IMR-90 (cell line): ENCODE measurements around the gene BANP. TPM values are rescaled to one million over a fixed set of nuclear protein-coding genes. Genes with fewer than 3 reads are reported as not detected.

Experiments used
- BHLHE40 ChIP-seq: fragments of 150-350 bp; IDR thresholded peaks from 2 replicates; pipeline ENCODE4 v1.6.1; 2016; ENCODE audit warnings: mild to moderate bottlenecking, low read depth, low read length
- CEBPB ChIP-seq: IDR thresholded peaks from 2 replicates; pipeline ENCODE4 v1.6.1; 2012; ENCODE audit warnings: low read depth, low read length, improper control_type of control experiment
- FOS ChIP-seq: fragments of 150-350 bp; IDR thresholded peaks from 2 replicates; pipeline ENCODE4 v1.6.1; 2016; ENCODE audit warnings: low read depth, low read length
- MXI1 ChIP-seq: IDR thresholded peaks from 2 replicates; pipeline ENCODE4 v1.6.1; 2012; ENCODE audit warnings: low read depth, mild to moderate bottlenecking, low read length, moderate library complexity, borderline replicate concordance
- RFX5 ChIP-seq: IDR thresholded peaks from 2 replicates; pipeline ENCODE4 v1.8.0; 2012; ENCODE audit warnings: low read depth, mild to moderate bottlenecking, low read length, moderate library complexity
- polyA plus RNA-seq, 3 experiments: library from polyadenylated mRNA; depleted of rRNA; stranded (reverse); fragments of >200 nt; gene quantifications; 2 replicates each; pipeline ENCODE4 v1.2.3, GENCODE V29; 2012; ENCODE audit warnings: low replicate concordance in 1 of 3
- total RNA-seq: library from RNA; depleted of rRNA; stranded (reverse); fragments of >200 nt; gene quantifications from 2 replicates; pipeline ENCODE4 v1.2.3, GENCODE V29; 2012
- TF ChIP-seq, protein P1 (sequence below): fragments of 150-350 bp; IDR thresholded peaks from 2 replicates; pipeline ENCODE4 v1.6.1; 2016; ENCODE audit warnings: low read depth, mild to moderate bottlenecking, low read length, moderate library complexity, borderline replicate concordance

BANP gene
- total and polyA plus RNA-seq, 2 of the 4 experiments (the other 2 are of a cell fraction) = 17.4 to 17.9 TPM

DNA sequence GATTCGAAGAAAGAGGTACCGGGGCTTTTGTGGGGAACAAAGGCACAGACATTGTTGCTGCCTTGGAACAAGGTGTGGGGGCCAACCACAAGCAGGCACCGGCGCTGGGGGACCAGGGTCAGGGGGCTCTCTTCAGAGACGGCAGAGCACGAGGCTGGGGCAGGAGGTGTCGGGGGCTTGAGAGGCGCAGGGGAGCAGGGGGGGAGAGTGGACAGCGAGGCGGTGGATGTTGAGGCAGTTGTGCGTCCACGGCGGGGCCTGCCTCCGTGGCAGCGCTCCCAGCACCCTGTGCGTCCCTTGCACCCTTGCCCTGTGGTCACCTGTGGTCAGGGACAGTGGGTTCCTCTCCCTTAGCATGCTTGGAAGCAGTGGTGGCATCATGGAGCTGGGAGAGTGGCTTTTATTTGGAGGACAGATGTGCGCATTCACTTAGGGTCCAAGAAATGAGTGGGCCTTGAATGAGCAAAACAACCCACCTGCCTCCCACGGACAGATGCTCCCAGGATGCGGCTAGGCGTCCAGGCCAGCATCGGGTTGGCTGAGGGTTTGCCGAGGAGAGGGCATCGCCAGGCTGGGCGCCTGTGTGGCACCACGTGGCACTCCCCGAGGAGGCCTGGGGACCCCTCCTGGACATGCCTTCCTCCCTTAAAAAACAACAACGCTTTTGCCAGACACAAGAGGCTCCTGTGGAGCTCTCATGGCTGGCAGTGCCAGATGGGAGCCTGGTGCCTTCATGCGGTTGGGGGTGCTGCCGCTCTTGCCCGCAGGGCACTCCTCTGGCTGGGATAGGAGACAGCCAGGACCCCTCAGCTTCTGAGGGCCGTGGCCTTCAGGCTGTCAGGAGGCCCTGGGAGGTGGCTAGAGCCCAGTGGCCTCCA lies 113.0 kb downstream of the BANP start (continued):
- TF ChIP-seq, protein P1, sequence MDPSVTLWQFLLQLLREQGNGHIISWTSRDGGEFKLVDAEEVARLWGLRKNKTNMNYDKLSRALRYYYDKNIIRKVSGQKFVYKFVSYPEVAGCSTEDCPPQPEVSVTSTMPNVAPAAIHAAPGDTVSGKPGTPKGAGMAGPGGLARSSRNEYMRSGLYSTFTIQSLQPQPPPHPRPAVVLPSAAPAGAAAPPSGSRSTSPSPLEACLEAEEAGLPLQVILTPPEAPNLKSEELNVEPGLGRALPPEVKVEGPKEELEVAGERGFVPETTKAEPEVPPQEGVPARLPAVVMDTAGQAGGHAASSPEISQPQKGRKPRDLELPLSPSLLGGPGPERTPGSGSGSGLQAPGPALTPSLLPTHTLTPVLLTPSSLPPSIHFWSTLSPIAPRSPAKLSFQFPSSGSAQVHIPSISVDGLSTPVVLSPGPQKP = no peak
- no peak for TF ChIP-seq BHLHE40
- TF ChIP-seq MXI1 = no peak
- no peak for TF ChIP-seq CEBPB
- TF ChIP-seq RFX5 = no peak
- no peak for TF ChIP-seq FOS
